NT2/D1 (cell line): Measurements from ENCODE around the gene NUDT16L1.

Experiments
- DNase-seq: peaks from one replicate; pipeline ENCODE4 v3.0.0-alpha.2; 2011; ENCODE audit warnings: low read depth, low spot score
- H3K27me3 ChIP-seq: 2 replicates; pipeline ENCODE4 v1.6.0; 2011; ENCODE audit warnings: mild to moderate bottlenecking; ENCODE audit not compliant: insufficient read length, insufficient read depth
- H3K36me3 ChIP-seq: 2 replicates; pipeline ENCODE4 v1.6.1; 2011; ENCODE audit warnings: mild to moderate bottlenecking, low read length, mixed read lengths; ENCODE audit not compliant: insufficient read depth, insufficient read length
- H3K4me1 ChIP-seq: 2 replicates; pipeline ENCODE4 v1.5.1; 2011; ENCODE audit not compliant: insufficient read depth, insufficient read length
- H3K4me3 ChIP-seq: 2 replicates; pipeline ENCODE4 v1.5.1; 2011; ENCODE audit warnings: low read depth; ENCODE audit not compliant: insufficient read length
- H3K9ac ChIP-seq: 2 replicates; pipeline ENCODE4 v1.6.0; 2011; ENCODE audit warnings: low read depth; ENCODE audit not compliant: insufficient read length
- H3K9me3 ChIP-seq: 2 replicates; pipeline ENCODE4 v1.5.1; 2011; ENCODE audit warnings: mild to moderate bottlenecking, low read length; ENCODE audit not compliant: insufficient read depth
- SUZ12 ChIP-seq: IDR thresholded peaks from 2 replicates; pipeline ENCODE4 v1.6.1; 2011; ENCODE audit not compliant: insufficient read length, insufficient read depth; ENCODE audit errors: extremely low read depth
- YY1 ChIP-seq: IDR thresholded peaks from 2 replicates; pipeline ENCODE4 v1.6.1; 2011; ENCODE audit not compliant: insufficient read length, insufficient read depth
- ZNF274 ChIP-seq: IDR thresholded peaks from 2 replicates; pipeline ENCODE4 v1.6.1; 2011; ENCODE audit warnings: mild to moderate bottlenecking, low read depth, low read length

The NUDT16L1 gene

DNA sequence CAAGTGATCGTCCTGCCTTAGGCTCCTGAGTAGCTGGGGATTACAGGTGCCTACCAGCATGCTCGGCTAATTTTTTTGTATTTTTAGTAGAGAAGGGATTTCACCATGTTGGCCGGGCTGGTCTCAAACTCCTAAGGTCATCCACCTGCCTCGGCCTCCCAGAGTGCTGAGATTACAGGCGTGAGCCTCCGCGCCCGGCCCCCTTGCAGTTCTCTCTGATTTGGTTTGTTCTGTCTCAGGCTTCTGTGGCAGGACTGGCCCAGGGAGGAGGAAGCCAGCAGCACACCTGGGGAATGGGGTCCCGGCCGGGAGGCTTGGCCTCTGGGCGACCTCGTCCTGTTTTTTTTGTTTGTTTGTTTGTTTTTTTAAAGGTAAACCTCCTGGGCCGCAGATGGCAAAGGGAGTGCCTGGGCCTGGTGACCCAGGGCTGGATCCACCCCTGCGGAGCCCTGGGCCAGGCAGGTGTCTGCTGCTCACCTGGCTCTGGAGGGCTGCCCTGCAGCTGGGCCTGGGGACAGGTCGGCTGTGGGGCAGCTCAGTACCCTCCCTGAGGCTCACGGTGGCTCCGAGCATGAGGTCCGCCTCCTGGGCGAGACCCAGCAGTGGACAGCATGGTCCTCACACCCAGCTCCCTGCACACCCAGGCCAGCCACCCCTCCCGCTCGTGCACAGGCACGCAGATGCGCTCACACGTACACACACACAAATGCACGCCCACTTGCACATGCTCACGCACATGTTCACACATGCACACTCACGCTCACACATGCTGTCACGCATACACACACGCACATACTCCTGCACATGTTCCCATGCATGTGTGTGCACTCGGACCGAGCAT lies 3.3 kb upstream of the NUDT16L1 start:
- no peaks in the 10 kb centered on the region for H3K9me3 ChIP-seq
- H3K27me3 ChIP-seq: no peaks in the 10 kb centered on the region
- DNase-seq: no peak
- peak overlapping the region; percentile 21 for H3K9ac ChIP-seq
- TF ChIP-seq SUZ12: no peak
- TF ChIP-seq ZNF274: no peak
- no peak for TF ChIP-seq YY1
- H3K36me3 ChIP-seq: peaks cover 64% of the 10 kb centered on the region
- no peak overlapping the region for H3K4me3 ChIP-seq
- peaks cover 16% of the 10 kb centered on the region for H3K4me1 ChIP-seq

DNA sequence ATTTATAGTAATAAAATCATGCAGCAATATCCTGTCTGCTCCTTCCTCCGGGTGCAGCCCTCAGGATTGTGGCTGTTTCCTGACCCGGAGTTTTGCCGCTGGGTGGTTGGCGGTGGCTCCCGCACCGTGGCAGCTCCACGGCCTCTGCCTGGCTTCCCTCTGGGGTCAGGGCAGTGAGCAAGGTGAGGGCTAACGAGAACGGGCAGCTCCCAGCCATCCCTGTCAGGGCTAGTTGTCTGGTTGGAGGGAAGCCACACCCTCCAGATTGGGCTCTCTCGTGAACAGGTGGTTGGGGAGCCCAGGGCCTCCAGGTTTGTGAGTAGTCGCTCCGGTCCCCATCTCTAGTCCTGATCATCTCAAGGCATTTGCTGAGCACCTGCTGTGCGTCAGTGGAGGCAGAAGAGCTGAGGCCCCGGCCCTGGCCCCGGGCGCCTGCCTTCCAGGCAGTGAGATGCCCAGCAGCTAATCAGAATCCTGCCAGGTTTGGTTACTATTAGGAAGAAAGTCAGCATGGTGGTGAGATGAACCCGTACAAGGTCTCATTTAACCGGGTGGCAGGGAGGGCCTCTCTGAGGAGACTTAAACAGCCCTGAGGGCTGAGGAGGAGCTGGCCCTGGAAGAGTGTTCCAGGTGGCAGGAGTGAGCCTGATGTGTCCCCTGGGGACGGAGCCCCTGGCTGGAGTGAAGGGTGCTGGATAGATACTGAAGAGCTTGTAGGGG lies 2.3 kb upstream of the NUDT16L1 start:
- DNase-seq: no peak
- no peak for TF ChIP-seq SUZ12
- TF ChIP-seq YY1: no peak
- TF ChIP-seq ZNF274: no peak
- peaks cover 64% of the 10 kb centered on the region for H3K36me3 ChIP-seq

DNA sequence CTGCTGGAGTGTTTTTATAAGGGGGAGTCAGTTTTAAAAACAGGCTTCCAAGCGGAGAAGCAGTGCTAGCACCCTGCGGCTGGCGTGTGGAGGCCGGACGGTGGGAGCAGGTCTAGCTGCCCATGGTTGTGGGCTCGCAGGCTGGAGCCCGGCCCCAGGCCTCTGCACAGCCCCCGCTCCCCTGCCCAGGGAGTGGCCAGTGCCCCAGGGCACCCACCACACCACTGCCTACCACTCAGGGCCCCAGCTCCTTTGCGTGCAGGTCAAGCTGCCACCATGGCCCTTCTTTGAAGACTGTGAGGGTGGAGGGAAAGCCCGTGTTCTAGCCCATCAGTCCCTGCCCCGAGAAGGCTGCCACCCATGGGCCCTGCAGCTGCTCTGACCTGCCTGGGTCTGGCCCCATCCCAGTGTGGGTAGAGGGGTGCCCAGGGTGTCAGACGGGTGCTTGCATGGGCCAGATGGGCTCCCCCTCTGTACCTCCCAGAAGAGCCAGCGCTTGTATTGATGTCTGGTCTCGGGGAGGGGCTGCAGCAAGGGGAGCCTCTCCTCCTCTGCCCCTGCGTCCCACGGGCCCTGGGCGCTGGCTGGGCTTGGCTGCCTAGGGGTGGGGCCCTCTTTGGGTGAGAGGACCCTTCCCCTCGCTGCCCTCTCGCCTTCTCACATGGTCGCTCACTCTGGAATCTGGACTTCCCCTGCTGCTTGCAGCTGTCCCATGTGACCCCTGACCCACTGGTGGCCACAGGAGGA lies 1.5 kb upstream of the NUDT16L1 start:
- H3K4me3 ChIP-seq: no peak overlapping the region
- TF ChIP-seq SUZ12 (no peak), ZNF274 (no peak), YY1 (no peak)
- no peak for DNase-seq
- no peaks in the 10 kb centered on the region for H3K27me3 ChIP-seq
- H3K36me3 ChIP-seq: peaks cover 64% of the 10 kb centered on the region
- H3K9ac ChIP-seq: peak overlapping the region; percentile 17
- H3K9me3 ChIP-seq: no peaks in the 10 kb centered on the region
- peaks cover 26% of the 10 kb centered on the region for H3K4me1 ChIP-seq

More for the DNA sequence above, 2.3 kb upstream of the NUDT16L1 start:
- Histone ChIP-seq H3K4me1 (peaks cover 22% of the 10 kb centered on the region), H3K9me3 (no peaks in the 10 kb centered on the region), H3K4me3 (no peak overlapping the region), H3K27me3 (no peaks in the 10 kb centered on the region), H3K9ac (no peak overlapping the region)

DNA sequence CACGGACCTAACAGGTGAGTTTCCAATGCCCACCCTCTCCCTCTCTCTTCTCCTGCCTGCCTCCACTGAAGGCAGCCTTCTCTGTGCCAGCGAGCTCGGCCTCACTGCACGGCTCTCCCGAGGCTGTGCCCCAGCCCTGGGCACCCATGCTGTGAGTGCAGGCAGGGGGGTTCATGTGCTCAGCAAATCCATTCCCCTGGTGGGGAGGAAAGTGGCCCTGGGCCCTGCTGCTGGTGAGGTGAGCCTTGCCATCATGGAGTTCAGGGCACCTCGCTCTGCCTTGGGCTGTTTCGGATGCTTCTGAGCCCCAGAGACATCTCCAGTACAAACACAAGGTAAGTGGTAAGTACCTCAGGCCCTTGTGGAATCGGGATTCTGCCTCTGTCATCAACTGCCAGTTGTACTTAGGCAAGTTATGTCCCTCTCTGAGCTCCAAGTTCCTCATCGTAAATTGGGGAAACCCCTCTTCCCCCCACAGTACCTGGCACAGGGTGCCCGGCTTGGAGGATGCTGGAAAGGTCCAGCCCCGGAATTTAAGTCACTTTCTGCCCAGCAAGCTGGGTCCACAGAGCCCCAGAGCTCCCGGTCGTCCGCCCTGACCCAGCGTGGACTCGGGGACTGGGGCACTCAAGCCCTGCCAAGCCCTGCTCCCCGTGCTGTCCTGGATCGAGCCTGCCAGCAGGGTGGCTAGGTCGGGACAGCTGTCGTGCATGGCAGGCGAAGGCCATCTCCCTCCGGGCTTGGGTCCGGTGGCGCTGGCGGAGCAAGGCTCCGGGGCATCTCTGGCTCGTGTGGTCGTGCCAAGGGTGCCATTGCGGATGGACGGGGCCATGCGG lies 684 bp upstream of the NUDT16L1 start:
- H3K4me1 ChIP-seq: peaks cover 26% of the 10 kb centered on the region
- H3K36me3 ChIP-seq: peaks cover 64% of the 10 kb centered on the region

DNA sequence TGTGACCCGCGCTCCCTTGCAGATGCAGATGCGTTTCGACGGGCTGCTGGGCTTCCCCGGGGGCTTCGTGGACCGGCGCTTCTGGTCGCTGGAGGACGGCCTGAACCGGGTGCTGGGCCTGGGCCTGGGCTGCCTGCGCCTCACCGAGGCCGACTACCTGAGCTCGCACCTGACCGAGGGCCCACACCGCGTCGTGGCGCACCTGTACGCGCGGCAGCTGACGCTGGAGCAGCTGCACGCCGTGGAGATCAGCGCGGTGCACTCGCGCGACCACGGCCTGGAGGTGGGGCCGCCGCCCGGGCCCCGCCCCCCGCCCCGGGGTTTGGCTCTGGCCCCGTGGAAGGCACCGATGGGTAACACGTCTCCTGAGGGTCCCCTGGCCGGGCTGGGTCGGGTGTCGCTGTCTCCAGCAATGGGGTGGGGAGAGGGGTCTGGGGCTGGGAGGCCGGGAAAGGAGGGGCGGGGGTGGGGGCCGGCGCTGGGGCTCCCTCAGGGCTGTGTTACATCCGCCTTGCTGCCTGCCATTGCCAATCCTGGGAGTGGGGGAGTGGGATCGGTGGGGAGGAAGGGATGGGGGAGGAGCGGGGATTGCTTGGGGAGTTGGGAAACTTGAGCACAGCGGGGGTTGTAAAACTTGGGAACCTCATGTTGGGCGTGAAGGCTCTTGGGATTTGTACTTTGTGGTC lies 737 bp downstream of the NUDT16L1 start:
- peaks cover 63% of the 10 kb centered on the region for H3K36me3 ChIP-seq
- peak overlapping the region; percentile 99 for H3K9ac ChIP-seq
- TF ChIP-seq ZNF274 (no peak), YY1 (no peak), SUZ12 (no peak)
- no peak for DNase-seq
- no peaks in the 10 kb centered on the region for H3K27me3 ChIP-seq
- H3K4me3 ChIP-seq: peak overlapping the region; percentile 99
- H3K4me1 ChIP-seq: peaks cover 26% of the 10 kb centered on the region
- no peaks in the 10 kb centered on the region for H3K9me3 ChIP-seq

More for the DNA sequence above, 684 bp upstream of the NUDT16L1 start:
- peak overlapping the region; percentile 99 for H3K4me3 ChIP-seq
- no peaks in the 10 kb centered on the region for H3K9me3 ChIP-seq
- H3K9ac ChIP-seq: peak overlapping the region; percentile 83
- TF ChIP-seq YY1: no peak
- TF ChIP-seq SUZ12: no peak
- TF ChIP-seq ZNF274: no peak
- no peak for DNase-seq
- H3K27me3 ChIP-seq: no peaks in the 10 kb centered on the region
